ELF-1 (cell line): ENCODE measurements around the gene NDP.
A peak's percentile ranks its signal among the peaks of the same experiment; 100 is the strongest.
"Not testable (repeated sequence)": the region's sequence is repeated elsewhere in the genome, so short reads cannot be mapped to it uniquely, and the experiment has no call there.

Source experiments
- DNase-seq: peaks from one replicate; pipeline ENCODE4 v3.0.0-alpha.2; 2016; ENCODE audit warnings: low read depth, low spot score

The NDP gene

GRCh38 chrX:43971966-43972961 is 926 bp downstream of the NDP start:
- DNase-seq: no peak

- no peak for DNase-seq
Observed at GRCh38 chrX:43970528-43970927, 2.7 kb downstream of the NDP start.

GRCh38 chrX:43969504-43970501 is 3.4 kb downstream of the NDP start:
- peak; percentile 50 for DNase-seq

- no peak for DNase-seq
Observed at GRCh38 chrX:43968359-43968781, 4.8 kb downstream of the NDP start.

GRCh38 chrX:43964936-43965335 is 8.3 kb downstream of the NDP start:
- no peak for DNase-seq

GRCh38 chrX:43963726-43964125 is 9.5 kb downstream of the NDP start:
- DNase-seq: no peak

GRCh38 chrX:43962636-43963035 is 10.6 kb downstream of the NDP start:
- no peak for DNase-seq

GRCh38 chrX:43961699-43962098 is 11.5 kb downstream of the NDP start:
- no peak for DNase-seq

GRCh38 chrX:43958529-43958928 is 14.7 kb downstream of the NDP start:
- DNase-seq: peak; percentile 64

GRCh38 chrX:43956034-43956433 is 17.2 kb downstream of the NDP start:
- no peak for DNase-seq

- no peak for DNase-seq
Observed at GRCh38 chrX:43953218-43953617, 20.0 kb downstream of the NDP start.

- peak; percentile 86 for DNase-seq
Observed at GRCh38 chrX:43949669-43950068, 23.5 kb downstream of the NDP start.

GRCh38 chrX:43940816-43941474 is 32.2 kb downstream of the NDP start:
- peak; percentile 60 for DNase-seq

- DNase-seq: no peak
Observed at GRCh38 chrX:43939187-43939926, 33.8 kb downstream of the NDP start.

GRCh38 chrX:43922032-43922431 is 51.2 kb downstream of the NDP start:
- not testable (repeated sequence) for DNase-seq

- DNase-seq: not testable (repeated sequence)
Observed at GRCh38 chrX:43910772-43911171, 62.4 kb downstream of the NDP start.

GRCh38 chrX:43910012-43910411 is 63.2 kb downstream of the NDP start:
- DNase-seq: no peak

GRCh38 chrX:43909141-43909540 is 64.0 kb downstream of the NDP start:
- no peak for DNase-seq

GRCh38 chrX:43899878-43900815 is 73.0 kb downstream of the NDP start:
- DNase-seq: peak; percentile 4
